ENCODE results near the gene SDC4. TPM values are rescaled to one million over a fixed set of nuclear protein-coding genes. Genes with fewer than 3 reads are reported as not detected.
A peak's percentile ranks its signal among the peaks of the same experiment; 100 is the strongest.

Gene SDC4
- total RNA-seq, 1 experiment from 2014 or later: 100 TPM

DNA sequence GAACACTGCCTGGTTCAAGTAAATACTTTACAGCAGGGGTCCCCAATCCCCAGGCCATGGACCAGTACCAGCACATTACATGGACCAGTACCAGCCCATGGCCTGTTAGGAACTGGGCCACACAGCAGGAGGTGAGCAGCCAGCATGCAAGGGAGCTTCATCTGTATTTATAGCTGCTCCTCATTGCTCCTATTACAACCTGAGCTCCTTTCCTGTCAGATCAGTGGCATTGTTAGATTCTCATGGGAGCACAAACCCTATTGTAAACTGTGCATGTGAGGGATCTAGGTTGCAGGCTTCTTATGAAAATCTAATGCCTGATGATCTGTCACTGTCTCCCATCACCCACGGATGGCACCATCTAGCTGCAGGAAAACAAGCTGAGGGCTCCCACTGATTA is 53.6 kb downstream of the SDC4 start:
- H3K4me3 ChIP-seq (replicated peaks in 1 of 2; ENCODE audit: low read depth in 1 of 2, low read length in 2 of 2): no peak overlapping the region
- TF ChIP-seq ELF1 (IDR thresholded peaks at IDR 0.05; ENCODE audit: borderline replicate concordance, low read depth) (no peak), EZH2 (IDR thresholded peaks at IDR 0.05) (no peak), SRF (IDR thresholded peaks at IDR 0.05; ENCODE audit: low read depth) (no peak), YY1 (IDR thresholded peaks at IDR 0.05; ENCODE audit: extremely low read depth, insufficient replicate concordance, low read depth, low read length) (no peak), SP1 (IDR thresholded peaks at IDR 0.05; ENCODE audit: low read depth) (no peak), POLR2AphosphoS5 (IDR thresholded peaks at IDR 0.05; ENCODE audit: low read depth, low read length) (no peak), RAD21 (IDR thresholded peaks at IDR 0.05; ENCODE audit: low read depth) (no peak), CBX3 (IDR thresholded peaks at IDR 0.05; ENCODE audit: low read depth) (no peak)
- TF ChIP-seq, protein P1, sequence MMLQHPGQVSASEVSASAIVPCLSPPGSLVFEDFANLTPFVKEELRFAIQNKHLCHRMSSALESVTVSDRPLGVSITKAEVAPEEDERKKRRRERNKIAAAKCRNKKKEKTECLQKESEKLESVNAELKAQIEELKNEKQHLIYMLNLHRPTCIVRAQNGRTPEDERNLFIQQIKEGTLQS (IDR thresholded peaks at IDR 0.05): no peak
- no TSS peak for BruUV-seq (replicated peaks)
- CTCF ChIA-PET: interaction anchor here (1.2 to 5.4 kb wide), 6 partner anchors 9 to 177 kb away, joined by 4 to 30 read pairs (median 8); no protein-coding TSS in a partner anchor
- no peaks in the 10 kb centered on the region for H4K20me1 ChIP-seq (ENCODE audit: insufficient read depth)
- H3K27ac ChIP-seq (ENCODE audit: low read depth, low read length): no peak overlapping the region
- peaks cover 0 to 12% of the 10 kb centered on the region in 2 experiments; a peak in 2 of 4 replicates for H3K4me1 ChIP-seq (ENCODE audit: control insufficient read depth in 1 of 2, insufficient read depth in 2 of 2, low read length in 2 of 2)
- DNase-seq (ENCODE audit: low read depth, low spot score) (no peak), ATAC-seq (no peak)
- H3K9me3 ChIP-seq (ENCODE audit: control insufficient read depth in 1 of 2, insufficient read depth in 1 of 2, low read depth in 1 of 2, low read length in 2 of 2): peaks cover 0 to 3% of the 10 kb centered on the region in 2 experiments; a peak in 1 of 4 replicates
- intact Hi-C loops (cut with micrococcal nuclease): no loop called here
- H3K9ac ChIP-seq (ENCODE audit: low read length): no peak overlapping the region
- POLR2A ChIA-PET: no interaction called here
- no peak overlapping the region for H3K4me2 ChIP-seq (ENCODE audit: low read length)
- H3K79me2 ChIP-seq (ENCODE audit: insufficient read depth, low read length): no peaks in the 10 kb centered on the region
- no peak overlapping the region for H2AFZ ChIP-seq (ENCODE audit: low read depth, low read length, poor library complexity, severe bottlenecking)
- RAD21 ChIA-PET (ENCODE audit: low non-redundant PET in 1 of 2, low total read pairs in 2 of 2, uncharacterized antibody in 2 of 2, unreplicated experiment in 2 of 2): no interaction called here
- no peaks in the 10 kb centered on the region for H3K36me3 ChIP-seq (ENCODE audit: control insufficient read depth in 1 of 2, insufficient read depth in 2 of 2, low read length in 2 of 2)
- no peaks in the 10 kb centered on the region for H3K9me2 ChIP-seq (ENCODE audit: insufficient read depth)
- H3K27me3 ChIP-seq (ENCODE audit: insufficient read depth, low read length): no peaks in the 10 kb centered on the region

DNA sequence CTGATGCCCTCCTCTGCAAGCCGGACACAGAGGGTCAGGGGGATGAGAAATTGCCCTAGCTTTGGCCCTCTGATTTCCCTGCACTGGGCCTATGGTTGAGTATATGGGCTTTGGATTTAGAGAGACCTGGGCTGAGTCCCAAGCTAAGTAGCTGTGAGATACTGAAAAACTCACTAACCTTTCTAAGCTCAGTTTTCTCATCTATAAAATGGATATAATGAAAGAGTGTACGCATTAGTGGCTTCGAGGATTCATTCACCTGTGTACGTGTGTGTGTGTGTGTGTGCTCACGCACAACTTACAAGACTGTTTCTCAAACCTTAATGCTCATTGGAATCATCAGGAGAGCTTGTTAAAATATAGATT is 54.2 kb downstream of the SDC4 start:
- Histone ChIP-seq H3K4me2 (ENCODE audit: low read length) (peak overlapping the region; percentile 87), H3K9ac (ENCODE audit: low read length) (0 out of 2 replicates have a peak overlapping the region, but pooled peaks have one; percentile 52), H4K20me1 (ENCODE audit: insufficient read depth) (no peaks in the 10 kb centered on the region), H3K27me3 (ENCODE audit: insufficient read depth, low read length) (no peaks in the 10 kb centered on the region), H3K27ac (ENCODE audit: low read depth, low read length) (no peak overlapping the region), H3K4me1 (ENCODE audit: control insufficient read depth in 1 of 2, insufficient read depth in 2 of 2, low read length in 2 of 2) (peaks cover 0 to 12% of the 10 kb centered on the region in 2 experiments; a peak in 2 of 4 replicates), H3K79me2 (ENCODE audit: insufficient read depth, low read length) (no peaks in the 10 kb centered on the region), H3K9me3 (ENCODE audit: control insufficient read depth in 1 of 2, insufficient read depth in 1 of 2, low read depth in 1 of 2, low read length in 2 of 2) (peaks cover 0 to 3% of the 10 kb centered on the region in 2 experiments; a peak in 1 of 4 replicates), H3K9me2 (ENCODE audit: insufficient read depth) (no peaks in the 10 kb centered on the region), H3K4me3 (replicated peaks in 1 of 2; ENCODE audit: low read depth in 1 of 2, low read length in 2 of 2) (peak overlapping the region in 1 of 2 experiments; percentile 59; a peak in 2 of 4 replicates), H3K36me3 (ENCODE audit: control insufficient read depth in 1 of 2, insufficient read depth in 2 of 2, low read length in 2 of 2) (no peaks in the 10 kb centered on the region), H2AFZ (ENCODE audit: low read depth, low read length, poor library complexity, severe bottlenecking) (peak overlapping the region; percentile 81)
- RAD21 ChIA-PET (ENCODE audit: low non-redundant PET in 1 of 2, low total read pairs in 2 of 2, uncharacterized antibody in 2 of 2, unreplicated experiment in 2 of 2): no interaction called here
- ATAC-seq: no peak
- TF ChIP-seq, protein P2, sequence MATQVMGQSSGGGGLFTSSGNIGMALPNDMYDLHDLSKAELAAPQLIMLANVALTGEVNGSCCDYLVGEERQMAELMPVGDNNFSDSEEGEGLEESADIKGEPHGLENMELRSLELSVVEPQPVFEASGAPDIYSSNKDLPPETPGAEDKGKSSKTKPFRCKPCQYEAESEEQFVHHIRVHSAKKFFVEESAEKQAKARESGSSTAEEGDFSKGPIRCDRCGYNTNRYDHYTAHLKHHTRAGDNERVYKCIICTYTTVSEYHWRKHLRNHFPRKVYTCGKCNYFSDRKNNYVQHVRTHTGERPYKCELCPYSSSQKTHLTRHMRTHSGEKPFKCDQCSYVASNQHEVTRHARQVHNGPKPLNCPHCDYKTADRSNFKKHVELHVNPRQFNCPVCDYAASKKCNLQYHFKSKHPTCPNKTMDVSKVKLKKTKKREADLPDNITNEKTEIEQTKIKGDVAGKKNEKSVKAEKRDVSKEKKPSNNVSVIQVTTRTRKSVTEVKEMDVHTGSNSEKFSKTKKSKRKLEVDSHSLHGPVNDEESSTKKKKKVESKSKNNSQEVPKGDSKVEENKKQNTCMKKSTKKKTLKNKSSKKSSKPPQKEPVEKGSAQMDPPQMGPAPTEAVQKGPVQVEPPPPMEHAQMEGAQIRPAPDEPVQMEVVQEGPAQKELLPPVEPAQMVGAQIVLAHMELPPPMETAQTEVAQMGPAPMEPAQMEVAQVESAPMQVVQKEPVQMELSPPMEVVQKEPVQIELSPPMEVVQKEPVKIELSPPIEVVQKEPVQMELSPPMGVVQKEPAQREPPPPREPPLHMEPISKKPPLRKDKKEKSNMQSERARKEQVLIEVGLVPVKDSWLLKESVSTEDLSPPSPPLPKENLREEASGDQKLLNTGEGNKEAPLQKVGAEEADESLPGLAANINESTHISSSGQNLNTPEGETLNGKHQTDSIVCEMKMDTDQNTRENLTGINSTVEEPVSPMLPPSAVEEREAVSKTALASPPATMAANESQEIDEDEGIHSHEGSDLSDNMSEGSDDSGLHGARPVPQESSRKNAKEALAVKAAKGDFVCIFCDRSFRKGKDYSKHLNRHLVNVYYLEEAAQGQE (IDR thresholded peaks at IDR 0.05; ENCODE audit: low read depth): no peak
- 0 out of 2 replicates have a peak, but pooled peaks have one; percentile 10 for TF ChIP-seq CBX3 (IDR thresholded peaks at IDR 0.05; ENCODE audit: low read depth)
- TF ChIP-seq, protein P3, sequence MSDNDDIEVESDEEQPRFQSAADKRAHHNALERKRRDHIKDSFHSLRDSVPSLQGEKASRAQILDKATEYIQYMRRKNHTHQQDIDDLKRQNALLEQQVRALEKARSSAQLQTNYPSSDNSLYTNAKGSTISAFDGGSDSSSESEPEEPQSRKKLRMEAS (IDR thresholded peaks at IDR 0.05): 0 out of 2 replicates have a peak, but pooled peaks have one; percentile 1
- CTCF ChIA-PET: interaction anchor here (0.8 to 5.4 kb wide), 10 partner anchors 9 to 274 kb away, joined by 3 to 30 read pairs (median 4); no protein-coding TSS in a partner anchor
- intact Hi-C loops (cut with micrococcal nuclease): no loop called here
- POLR2A ChIA-PET: no interaction called here
- BruUV-seq (replicated peaks): no TSS peak
- DNase-seq (ENCODE audit: low read depth, low spot score): no peak

All from HCT116 (cell line).